ENCODE results near the gene CDKAL1. TPM values are rescaled to one million over a fixed set of nuclear protein-coding genes. Genes with fewer than 3 reads are reported as not detected.

The CDKAL1 gene
- total and polyA plus RNA-seq, 4 donors = 3.0 to 21.7 (median 9.4) TPM

GRCh38 chr6:20664250-20664649 is 130.0 kb downstream of the CDKAL1 start:
- H3K9me3 ChIP-seq (ENCODE audit: control insufficient read depth, low read length) = no peaks in the 10 kb centered on the region
- no peaks in the 10 kb centered on the region for H3K27me3 ChIP-seq (ENCODE audit: control insufficient read depth in 1 of 2, insufficient read depth in 2 of 2, low read length in 1 of 2)
- no peaks in the 10 kb centered on the region for H3K4me1 ChIP-seq (ENCODE audit: control insufficient read depth in 1 of 2, insufficient read depth in 2 of 2, low read length in 2 of 2)
- H3K36me3 ChIP-seq (ENCODE audit: control insufficient read depth in 1 of 2, insufficient read depth in 2 of 2, low read length in 1 of 2) = no peaks in the 10 kb centered on the region
- WGBS, 2 donors = 90 to 97% methylated on average over 1 of the region's 1 CpG
- H3K27ac ChIP-seq (ENCODE audit: low read depth in 1 of 2, low read length in 2 of 2) = no peak overlapping the region
- intact Hi-C loops (cut with DNase I) = no loop called here
- no peak overlapping the region for H3K4me3 ChIP-seq (ENCODE audit: low read length in 2 of 2)
- DNase-seq (no peak), ATAC-seq (ENCODE audit: low FRiP score) (no peak)

GRCh38 chr6:20665290-20665689 is 131.0 kb downstream of the CDKAL1 start:
- Histone ChIP-seq H3K27ac (ENCODE audit: low read depth in 1 of 2, low read length in 2 of 2) (no peak overlapping the region), H3K4me1 (ENCODE audit: control insufficient read depth in 1 of 2, insufficient read depth in 2 of 2, low read length in 2 of 2) (no peaks in the 10 kb centered on the region), H3K9me3 (ENCODE audit: control insufficient read depth, low read length) (no peaks in the 10 kb centered on the region), H3K4me3 (ENCODE audit: low read length in 2 of 2) (no peak overlapping the region), H3K36me3 (ENCODE audit: control insufficient read depth in 1 of 2, insufficient read depth in 2 of 2, low read length in 1 of 2) (no peaks in the 10 kb centered on the region), H3K27me3 (ENCODE audit: control insufficient read depth in 1 of 2, insufficient read depth in 2 of 2, low read length in 1 of 2) (no peaks in the 10 kb centered on the region)
- no peak for ATAC-seq (ENCODE audit: low FRiP score)
- intact Hi-C loops (cut with DNase I) = no loop called here
- DNase-seq = no peak
- WGBS, 2 donors = 43 to 98% methylated on average over 2 of the region's 2 CpGs

GRCh38 chr6:20669571-20670314 is 135.5 kb downstream of the CDKAL1 start:
- Histone ChIP-seq H3K27me3 (ENCODE audit: control insufficient read depth in 1 of 2, insufficient read depth in 2 of 2, low read length in 1 of 2) (no peaks in the 10 kb centered on the region), H3K4me1 (ENCODE audit: control insufficient read depth in 1 of 2, insufficient read depth in 2 of 2, low read length in 2 of 2) (no peaks in the 10 kb centered on the region), H3K9me3 (ENCODE audit: control insufficient read depth, low read length) (no peaks in the 10 kb centered on the region), H3K36me3 (ENCODE audit: control insufficient read depth in 1 of 2, insufficient read depth in 2 of 2, low read length in 1 of 2) (no peaks in the 10 kb centered on the region), H3K4me3 (ENCODE audit: low read length in 2 of 2) (no peak overlapping the region), H3K27ac (ENCODE audit: low read depth in 1 of 2, low read length in 2 of 2) (no peak overlapping the region)
- WGBS, 2 donors = 93 to 95% methylated on average over 6 of the region's 6 CpGs
- intact Hi-C loops (cut with DNase I) = no loop called here
- ATAC-seq (ENCODE audit: low FRiP score) = no peak
- DNase-seq = no peak

GRCh38 chr6:20670750-20671149 is 136.5 kb downstream of the CDKAL1 start:
- Histone ChIP-seq H3K36me3 (ENCODE audit: control insufficient read depth in 1 of 2, insufficient read depth in 2 of 2, low read length in 1 of 2) (no peaks in the 10 kb centered on the region), H3K4me1 (ENCODE audit: control insufficient read depth in 1 of 2, insufficient read depth in 2 of 2, low read length in 2 of 2) (no peaks in the 10 kb centered on the region), H3K9me3 (ENCODE audit: control insufficient read depth, low read length) (no peaks in the 10 kb centered on the region), H3K27me3 (ENCODE audit: control insufficient read depth in 1 of 2, insufficient read depth in 2 of 2, low read length in 1 of 2) (no peaks in the 10 kb centered on the region), H3K27ac (ENCODE audit: low read depth in 1 of 2, low read length in 2 of 2) (no peak overlapping the region), H3K4me3 (ENCODE audit: low read length in 2 of 2) (no peak overlapping the region)
- DNase-seq (no peak), ATAC-seq (ENCODE audit: low FRiP score) (no peak)
- intact Hi-C loops (cut with DNase I) = no loop called here
- 91 to 97% methylated on average over 2 of the region's 2 CpGs for WGBS, 2 donors

GRCh38 chr6:20672038-20672437 is 137.8 kb downstream of the CDKAL1 start:
- ATAC-seq (ENCODE audit: low FRiP score) (no peak), DNase-seq (no peak)
- Histone ChIP-seq H3K36me3 (ENCODE audit: control insufficient read depth in 1 of 2, insufficient read depth in 2 of 2, low read length in 1 of 2) (no peaks in the 10 kb centered on the region), H3K27me3 (ENCODE audit: control insufficient read depth in 1 of 2, insufficient read depth in 2 of 2, low read length in 1 of 2) (no peaks in the 10 kb centered on the region), H3K4me1 (ENCODE audit: control insufficient read depth in 1 of 2, insufficient read depth in 2 of 2, low read length in 2 of 2) (no peaks in the 10 kb centered on the region), H3K27ac (ENCODE audit: low read depth in 1 of 2, low read length in 2 of 2) (no peak overlapping the region), H3K9me3 (ENCODE audit: control insufficient read depth, low read length) (no peaks in the 10 kb centered on the region), H3K4me3 (ENCODE audit: low read length in 2 of 2) (no peak overlapping the region)
- intact Hi-C loops (cut with DNase I) = no loop called here
- WGBS, 2 donors = 90 to 91% methylated on average over 2 of the region's 2 CpGs

GRCh38 chr6:20673458-20673857 is 139.2 kb downstream of the CDKAL1 start:
- DNase-seq (no peak), ATAC-seq (ENCODE audit: low FRiP score) (no peak)
- no peaks in the 10 kb centered on the region for H3K36me3 ChIP-seq (ENCODE audit: control insufficient read depth in 1 of 2, insufficient read depth in 2 of 2, low read length in 1 of 2)

GRCh38 chr6:20674664-20675063 is 140.4 kb downstream of the CDKAL1 start:
- WGBS, 2 donors = 31 to 59% methylated on average over 1 of the region's 1 CpG
- H3K4me3 ChIP-seq (ENCODE audit: low read length in 2 of 2) = no peak overlapping the region
- no peaks in the 10 kb centered on the region for H3K36me3 ChIP-seq (ENCODE audit: control insufficient read depth in 1 of 2, insufficient read depth in 2 of 2, low read length in 1 of 2)
- no peak overlapping the region for H3K27ac ChIP-seq (ENCODE audit: low read depth in 1 of 2, low read length in 2 of 2)
- intact Hi-C loops (cut with DNase I) = no loop called here
- H3K27me3 ChIP-seq (ENCODE audit: control insufficient read depth in 1 of 2, insufficient read depth in 2 of 2, low read length in 1 of 2) = no peaks in the 10 kb centered on the region
- ATAC-seq (ENCODE audit: low FRiP score) (no peak), DNase-seq (no peak)
- no peaks in the 10 kb centered on the region for H3K4me1 ChIP-seq (ENCODE audit: control insufficient read depth in 1 of 2, insufficient read depth in 2 of 2, low read length in 2 of 2)
- H3K9me3 ChIP-seq (ENCODE audit: control insufficient read depth, low read length) = no peaks in the 10 kb centered on the region

More at GRCh38 chr6:20673458-20673857, 139.2 kb downstream of the CDKAL1 start:
- H3K4me1 ChIP-seq (ENCODE audit: control insufficient read depth in 1 of 2, insufficient read depth in 2 of 2, low read length in 2 of 2) = no peaks in the 10 kb centered on the region
- H3K27ac ChIP-seq (ENCODE audit: low read depth in 1 of 2, low read length in 2 of 2) = no peak overlapping the region
- H3K4me3 ChIP-seq (ENCODE audit: low read length in 2 of 2) = no peak overlapping the region
- 97 to 99% methylated on average over 4 of the region's 4 CpGs for WGBS, 2 donors
- intact Hi-C loops (cut with DNase I) = no loop called here
- no peaks in the 10 kb centered on the region for H3K27me3 ChIP-seq (ENCODE audit: control insufficient read depth in 1 of 2, insufficient read depth in 2 of 2, low read length in 1 of 2)
- no peaks in the 10 kb centered on the region for H3K9me3 ChIP-seq (ENCODE audit: control insufficient read depth, low read length)

- Histone ChIP-seq H3K4me3 (ENCODE audit: low read length in 2 of 2) (no peak overlapping the region), H3K4me1 (ENCODE audit: control insufficient read depth in 1 of 2, insufficient read depth in 2 of 2, low read length in 2 of 2) (no peaks in the 10 kb centered on the region), H3K36me3 (ENCODE audit: control insufficient read depth in 1 of 2, insufficient read depth in 2 of 2, low read length in 1 of 2) (no peaks in the 10 kb centered on the region), H3K9me3 (ENCODE audit: control insufficient read depth, low read length) (no peaks in the 10 kb centered on the region), H3K27ac (ENCODE audit: low read depth in 1 of 2, low read length in 2 of 2) (no peak overlapping the region), H3K27me3 (ENCODE audit: control insufficient read depth in 1 of 2, insufficient read depth in 2 of 2, low read length in 1 of 2) (no peaks in the 10 kb centered on the region)
- ATAC-seq (ENCODE audit: low FRiP score) (no peak), DNase-seq (no peak)
- intact Hi-C loops (cut with DNase I) = no loop called here
- 97 to 98% methylated on average over 2 of the region's 2 CpGs for WGBS, 2 donors
Observed at GRCh38 chr6:20678831-20679352, 144.6 kb downstream of the CDKAL1 start.

GRCh38 chr6:20680697-20681165 is 146.5 kb downstream of the CDKAL1 start:
- no peaks in the 10 kb centered on the region for H3K36me3 ChIP-seq (ENCODE audit: control insufficient read depth in 1 of 2, insufficient read depth in 2 of 2, low read length in 1 of 2)
- DNase-seq (no peak), ATAC-seq (ENCODE audit: low FRiP score) (no peak)
- no peaks in the 10 kb centered on the region for H3K9me3 ChIP-seq (ENCODE audit: control insufficient read depth, low read length)
- H3K4me1 ChIP-seq (ENCODE audit: control insufficient read depth in 1 of 2, insufficient read depth in 2 of 2, low read length in 2 of 2) = no peaks in the 10 kb centered on the region
- no peaks in the 10 kb centered on the region for H3K27me3 ChIP-seq (ENCODE audit: control insufficient read depth in 1 of 2, insufficient read depth in 2 of 2, low read length in 1 of 2)
- 83 to 86% methylated on average over 4 of the region's 4 CpGs for WGBS, 2 donors
- no peak overlapping the region for H3K27ac ChIP-seq (ENCODE audit: low read depth in 1 of 2, low read length in 2 of 2)
- no peak overlapping the region for H3K4me3 ChIP-seq (ENCODE audit: low read length in 2 of 2)
- intact Hi-C loops (cut with DNase I) = no loop called here
